ENCODE measurements around the gene TJP2. TPM values are rescaled to one million over a fixed set of nuclear protein-coding genes. Genes with fewer than 3 reads are reported as not detected.

The TJP2 gene
- total and polyA plus RNA-seq, 4 donors, result 32.4 to 121 (median 110) TPM

- H3K27ac ChIP-seq (ENCODE audit: low read depth in 1 of 2, low read length in 2 of 2), result no peak overlapping the region
- H3K4me3 ChIP-seq (ENCODE audit: low read length in 2 of 2), result no peak overlapping the region
- H3K27me3 ChIP-seq (ENCODE audit: control insufficient read depth in 1 of 2, insufficient read depth in 2 of 2, low read length in 1 of 2), result no peaks in the 10 kb centered on the region
- no peak for DNase-seq
- WGBS, 2 donors, result 83 to 86% methylated on average over 5 of the region's 5 CpGs
- no peaks in the 10 kb centered on the region for H3K4me1 ChIP-seq (ENCODE audit: control insufficient read depth in 1 of 2, insufficient read depth in 2 of 2, low read length in 2 of 2)
- intact Hi-C loops (cut with DNase I), result no loop called here
- no peaks in the 10 kb centered on the region for H3K36me3 ChIP-seq (ENCODE audit: control insufficient read depth in 1 of 2, insufficient read depth in 2 of 2, low read length in 1 of 2)
- no peak for ATAC-seq (ENCODE audit: low FRiP score)
- peaks cover 1% of the 10 kb centered on the region for H3K9me3 ChIP-seq (ENCODE audit: control insufficient read depth, low read length)
Measured at GRCh38 chr9:69279084-69279731, 105.1 kb downstream of the TJP2 start.

DNA sequence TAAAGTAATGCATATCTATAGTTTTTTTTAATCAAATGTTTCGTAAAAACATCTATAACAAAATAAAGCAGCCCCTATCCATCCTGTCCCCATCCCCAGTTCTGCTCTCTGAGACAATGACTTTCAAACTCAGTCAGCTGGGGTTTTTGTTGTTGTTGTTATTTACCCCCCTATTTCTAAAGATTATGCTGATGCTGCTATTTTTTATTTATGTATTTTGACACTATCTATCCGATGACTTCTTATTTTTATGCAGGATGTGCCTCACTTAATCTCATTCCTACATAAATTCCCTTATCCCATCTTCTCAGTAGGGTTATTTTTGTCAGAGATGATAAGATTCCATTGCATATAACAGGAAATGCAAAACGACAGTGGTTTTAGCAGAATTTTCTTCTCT, 105.7 kb downstream of the TJP2 start:
- no peaks in the 10 kb centered on the region for H3K27me3 ChIP-seq (ENCODE audit: control insufficient read depth in 1 of 2, insufficient read depth in 2 of 2, low read length in 1 of 2)
- intact Hi-C loops (cut with DNase I), result no loop called here
- DNase-seq, result no peak
- no peak overlapping the region for H3K27ac ChIP-seq (ENCODE audit: low read depth in 1 of 2, low read length in 2 of 2)
- no peak for ATAC-seq (ENCODE audit: low FRiP score)
- no peak overlapping the region for H3K4me3 ChIP-seq (ENCODE audit: low read length in 2 of 2)
- H3K4me1 ChIP-seq (ENCODE audit: control insufficient read depth in 1 of 2, insufficient read depth in 2 of 2, low read length in 2 of 2), result no peaks in the 10 kb centered on the region
- WGBS, 2 donors, result 42 to 43% methylated on average over 3 of the region's 3 CpGs
- no peaks in the 10 kb centered on the region for H3K9me3 ChIP-seq (ENCODE audit: control insufficient read depth, low read length)
- no peaks in the 10 kb centered on the region for H3K36me3 ChIP-seq (ENCODE audit: control insufficient read depth in 1 of 2, insufficient read depth in 2 of 2, low read length in 1 of 2)

GRCh38 chr9:69283003-69283402, 108.9 kb downstream of the TJP2 start:
- no peak for ATAC-seq (ENCODE audit: low FRiP score)
- Histone ChIP-seq H3K27me3 (ENCODE audit: control insufficient read depth in 1 of 2, insufficient read depth in 2 of 2, low read length in 1 of 2) (no peaks in the 10 kb centered on the region), H3K27ac (ENCODE audit: low read depth in 1 of 2, low read length in 2 of 2) (no peak overlapping the region), H3K4me3 (ENCODE audit: low read length in 2 of 2) (no peak overlapping the region), H3K9me3 (ENCODE audit: control insufficient read depth, low read length) (no peaks in the 10 kb centered on the region), H3K4me1 (ENCODE audit: control insufficient read depth in 1 of 2, insufficient read depth in 2 of 2, low read length in 2 of 2) (no peaks in the 10 kb centered on the region), H3K36me3 (ENCODE audit: control insufficient read depth in 1 of 2, insufficient read depth in 2 of 2, low read length in 1 of 2) (no peaks in the 10 kb centered on the region)
- intact Hi-C loops (cut with DNase I), result no loop called here
- DNase-seq, result no peak
- 75 to 82% methylated on average over 2 of the region's 2 CpGs for WGBS, 2 donors

DNA sequence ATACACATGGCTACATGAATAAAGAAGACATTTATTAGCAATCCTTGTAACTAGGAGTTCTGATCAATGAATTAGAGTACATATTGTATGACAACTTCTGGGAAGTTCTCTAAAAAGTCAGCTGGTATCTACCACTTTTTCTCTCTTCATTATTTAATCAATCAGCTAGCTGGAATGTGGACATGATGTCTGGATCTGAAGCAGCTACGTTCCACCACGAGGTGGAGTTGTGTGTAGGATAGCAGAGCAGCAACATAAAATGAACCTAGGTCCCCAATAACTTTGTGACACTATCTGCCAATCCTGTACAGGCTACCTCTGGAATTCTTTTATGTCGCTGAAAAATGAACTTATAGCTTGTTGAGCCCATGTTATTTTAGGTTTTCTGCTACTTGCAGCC, 118.0 kb downstream of the TJP2 start:
- Histone ChIP-seq H3K27ac (ENCODE audit: low read depth in 1 of 2, low read length in 2 of 2) (no peak overlapping the region), H3K4me1 (ENCODE audit: control insufficient read depth in 1 of 2, insufficient read depth in 2 of 2, low read length in 2 of 2) (no peaks in the 10 kb centered on the region), H3K27me3 (ENCODE audit: control insufficient read depth in 1 of 2, insufficient read depth in 2 of 2, low read length in 1 of 2) (peaks cover 0 to 1% of the 10 kb centered on the region in 2 donors), H3K4me3 (ENCODE audit: low read length in 2 of 2) (no peak overlapping the region), H3K9me3 (ENCODE audit: control insufficient read depth, low read length) (no peaks in the 10 kb centered on the region), H3K36me3 (ENCODE audit: control insufficient read depth in 1 of 2, insufficient read depth in 2 of 2, low read length in 1 of 2) (no peaks in the 10 kb centered on the region)
- DNase-seq (no peak), ATAC-seq (ENCODE audit: low FRiP score) (no peak)
- intact Hi-C loops (cut with DNase I), result no loop called here
- 85 to 87% methylated on average over 3 of the region's 3 CpGs for WGBS, 2 donors

DNA sequence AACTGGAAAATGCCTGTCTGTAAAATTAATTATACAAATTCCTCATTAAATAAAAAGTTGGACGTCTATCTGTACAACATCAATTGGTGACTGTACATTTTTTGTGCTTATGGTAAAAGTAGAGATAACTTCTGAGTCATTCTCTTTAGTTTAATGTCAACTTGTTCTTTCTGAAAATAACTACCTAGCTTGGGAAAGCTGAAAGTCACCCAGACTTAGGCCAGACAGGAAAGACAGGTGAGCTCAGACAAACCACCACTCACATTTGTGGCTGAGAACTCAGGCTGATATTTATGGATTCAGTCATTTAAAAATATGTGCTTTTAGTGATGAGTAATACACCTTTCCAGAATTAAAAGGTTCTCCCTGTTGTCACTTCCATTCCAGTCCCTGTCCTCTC, 119.1 kb downstream of the TJP2 start:
- no peak for DNase-seq
- peaks cover 0 to 1% of the 10 kb centered on the region in 2 donors for H3K27me3 ChIP-seq (ENCODE audit: control insufficient read depth in 1 of 2, insufficient read depth in 2 of 2, low read length in 1 of 2)
- no peaks in the 10 kb centered on the region for H3K36me3 ChIP-seq (ENCODE audit: control insufficient read depth in 1 of 2, insufficient read depth in 2 of 2, low read length in 1 of 2)
- WGBS, 2 donors, result 32 to 47% methylated on average over 1 of the region's 1 CpG
- no peaks in the 10 kb centered on the region for H3K4me1 ChIP-seq (ENCODE audit: control insufficient read depth in 1 of 2, insufficient read depth in 2 of 2, low read length in 2 of 2)
- H3K27ac ChIP-seq (ENCODE audit: low read depth in 1 of 2, low read length in 2 of 2), result no peak overlapping the region
- intact Hi-C loops (cut with DNase I), result no loop called here
- H3K4me3 ChIP-seq (ENCODE audit: low read length in 2 of 2), result no peak overlapping the region
- H3K9me3 ChIP-seq (ENCODE audit: control insufficient read depth, low read length), result no peaks in the 10 kb centered on the region
- no peak for ATAC-seq (ENCODE audit: low FRiP score)

- 68 to 75% methylated on average over 9 of the region's 9 CpGs for WGBS, 2 donors
Measured at GRCh38 chr9:69295872-69296552, 121.9 kb downstream of the TJP2 start.

GRCh38 chr9:69297300-69297980, 123.4 kb downstream of the TJP2 start:
- H3K4me1 ChIP-seq (ENCODE audit: control insufficient read depth in 1 of 2, insufficient read depth in 2 of 2, low read length in 2 of 2), result no peaks in the 10 kb centered on the region
- no peaks in the 10 kb centered on the region for H3K36me3 ChIP-seq (ENCODE audit: control insufficient read depth in 1 of 2, insufficient read depth in 2 of 2, low read length in 1 of 2)
- H3K4me3 ChIP-seq (ENCODE audit: low read length in 2 of 2), result no peak overlapping the region
- no peaks in the 10 kb centered on the region for H3K27me3 ChIP-seq (ENCODE audit: control insufficient read depth in 1 of 2, insufficient read depth in 2 of 2, low read length in 1 of 2)
- no peak overlapping the region for H3K27ac ChIP-seq (ENCODE audit: low read depth in 1 of 2, low read length in 2 of 2)
- no peaks in the 10 kb centered on the region for H3K9me3 ChIP-seq (ENCODE audit: control insufficient read depth, low read length)
- intact Hi-C loops (cut with DNase I), result no loop called here
- no peak for DNase-seq
- no peak for ATAC-seq (ENCODE audit: low FRiP score)
- 62 to 64% methylated on average over 11 of the region's 11 CpGs for WGBS, 2 donors

More at GRCh38 chr9:69295872-69296552, 121.9 kb downstream of the TJP2 start:
- Histone ChIP-seq H3K9me3 (ENCODE audit: control insufficient read depth, low read length) (no peaks in the 10 kb centered on the region), H3K4me1 (ENCODE audit: control insufficient read depth in 1 of 2, insufficient read depth in 2 of 2, low read length in 2 of 2) (no peaks in the 10 kb centered on the region), H3K27ac (ENCODE audit: low read depth in 1 of 2, low read length in 2 of 2) (no peak overlapping the region), H3K36me3 (ENCODE audit: control insufficient read depth in 1 of 2, insufficient read depth in 2 of 2, low read length in 1 of 2) (no peaks in the 10 kb centered on the region), H3K27me3 (ENCODE audit: control insufficient read depth in 1 of 2, insufficient read depth in 2 of 2, low read length in 1 of 2) (no peaks in the 10 kb centered on the region), H3K4me3 (ENCODE audit: low read length in 2 of 2) (no peak overlapping the region)
- DNase-seq (no peak), ATAC-seq (ENCODE audit: low FRiP score) (no peak)
- intact Hi-C loops (cut with DNase I), result no loop called here

- no peak for ATAC-seq (ENCODE audit: low FRiP score)
- Histone ChIP-seq H3K4me1 (ENCODE audit: control insufficient read depth in 1 of 2, insufficient read depth in 2 of 2, low read length in 2 of 2) (no peaks in the 10 kb centered on the region), H3K4me3 (ENCODE audit: low read length in 2 of 2) (no peak overlapping the region), H3K36me3 (ENCODE audit: control insufficient read depth in 1 of 2, insufficient read depth in 2 of 2, low read length in 1 of 2) (no peaks in the 10 kb centered on the region), H3K27ac (ENCODE audit: low read depth in 1 of 2, low read length in 2 of 2) (no peak overlapping the region), H3K9me3 (ENCODE audit: control insufficient read depth, low read length) (no peaks in the 10 kb centered on the region), H3K27me3 (ENCODE audit: control insufficient read depth in 1 of 2, insufficient read depth in 2 of 2, low read length in 1 of 2) (no peaks in the 10 kb centered on the region)
- DNase-seq, result no peak
- WGBS, 2 donors, result 36 to 38% methylated on average over 1 of the region's 1 CpG
- intact Hi-C loops (cut with DNase I), result no loop called here
Measured at GRCh38 chr9:69299315-69299714, 125.2 kb downstream of the TJP2 start.

DNA sequence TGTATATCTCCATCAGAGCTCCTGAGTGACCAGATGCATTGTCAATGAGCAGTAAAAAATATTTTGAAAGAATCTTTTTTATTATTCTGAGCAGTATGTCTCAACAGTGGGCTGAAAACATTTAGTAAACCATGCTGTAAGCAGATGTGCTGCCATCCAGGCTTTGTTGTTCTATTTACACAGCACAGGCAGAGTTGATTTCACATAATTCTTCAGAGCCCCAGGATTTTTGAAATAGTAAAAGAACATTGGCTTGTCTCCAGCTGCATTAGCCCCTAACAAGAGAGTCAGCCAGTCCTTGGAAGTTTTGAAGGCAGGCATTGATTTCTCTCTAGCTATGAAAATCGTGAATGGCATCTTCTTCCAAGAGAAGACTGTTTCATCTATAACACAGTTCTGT, 125.7 kb downstream of the TJP2 start:
- ATAC-seq (ENCODE audit: low FRiP score), result no peak
- Histone ChIP-seq H3K9me3 (ENCODE audit: control insufficient read depth, low read length) (no peaks in the 10 kb centered on the region), H3K27ac (ENCODE audit: low read depth in 1 of 2, low read length in 2 of 2) (no peak overlapping the region), H3K36me3 (ENCODE audit: control insufficient read depth in 1 of 2, insufficient read depth in 2 of 2, low read length in 1 of 2) (no peaks in the 10 kb centered on the region), H3K4me1 (ENCODE audit: control insufficient read depth in 1 of 2, insufficient read depth in 2 of 2, low read length in 2 of 2) (no peaks in the 10 kb centered on the region), H3K27me3 (ENCODE audit: control insufficient read depth in 1 of 2, insufficient read depth in 2 of 2, low read length in 1 of 2) (no peaks in the 10 kb centered on the region), H3K4me3 (ENCODE audit: low read length in 2 of 2) (no peak overlapping the region)
- no peak for DNase-seq
- intact Hi-C loops (cut with DNase I), result no loop called here
- 29 to 30% methylated on average over 1 of the region's 1 CpG for WGBS, 2 donors
